A549 (cell line): ENCODE measurements around the gene STYXL1. TPM values are rescaled to one million over a fixed set of nuclear protein-coding genes. Genes with fewer than 3 reads are reported as not detected.
A peak's percentile ranks its signal among the peaks of the same experiment; 100 is the strongest.

Source experiments
- ATAC-seq, 2 experiments: fragments of 200-7000 bp in 1 of 2; fragments of >200 bp in 1 of 2; cut with Nextera tagmentation in 1 of 2; cut with Tn5 transposase in 1 of 2; 3 replicates each; pipeline versions ENCODE4 v1.8.0 to v1.9.1; 2018 to 2020; ENCODE audit warnings: mild to moderate bottlenecking in 1 of 2, moderate library complexity in 1 of 2
- CTCF ChIA-PET: fragments of 300-600 bp; sonication (Branson Sonifier 250); formaldehyde crosslinking; extraction: SDS; loops from one replicate; lab custom pipeline; 2021; ENCODE audit warnings: antibody characterized with exemption, inconsistent platforms; lab: Yijun Ruan, JAX
- POLR2A ChIA-PET: fragments of 350-600 bp; formaldehyde crosslinking; extraction: SDS; loops from one replicate; lab custom pipeline; 2021; ENCODE audit warnings: antibody characterized with exemption, inconsistent platforms; lab: Yijun Ruan, JAX
- DNase-seq, 2 experiments: peaks; one replicate each; pipeline versions ENCODE4 v3.0.0 to v3.0.0-alpha.2; 2011 to 2016; ENCODE audit warnings: low read depth in 1 of 2, low spot score in 1 of 2
- FAIRE-seq: peaks from 2 replicates; lab custom pipeline; 2011; peaks lifted over from hg19 to GRCh38; lab: Jason Lieb, UNC
- H3K27ac ChIP-seq, 2 experiments: fragments of >200 bp; sonication (Bioruptor Twin); formaldehyde crosslinking; 3 replicates each; pipeline ENCODE4 v1.5.1; 2016 to 2017
- H3K4me1 ChIP-seq: fragments of >200 bp; sonication (Bioruptor Twin); formaldehyde crosslinking; 3 replicates; pipeline ENCODE4 v1.6.1; 2016
- H3K4me2 ChIP-seq: fragments of >200 bp; sonication (Bioruptor Twin); formaldehyde crosslinking; 3 replicates; pipeline ENCODE4 v1.6.1; 2016
- H3K4me3 ChIP-seq: fragments of >200 bp; sonication (Bioruptor Twin); formaldehyde crosslinking; 3 replicates; pipeline ENCODE4 v1.5.1; 2016
- H3K9me3 ChIP-seq: fragments of >200 bp; sonication (Bioruptor Twin); formaldehyde crosslinking; 3 replicates; pipeline ENCODE4 v1.6.1; 2016
- BCL3 ChIP-seq: fragments of >200 bp; sonication (Bioruptor Twin); formaldehyde crosslinking; IDR thresholded peaks from 3 replicates; pipeline ENCODE4 v1.6.1; 2016
- CEBPB ChIP-seq, 2 experiments: fragments of >200 bp in 1 of 2; sonication (Bioruptor Twin) in 1 of 2; formaldehyde crosslinking in 1 of 2; IDR thresholded peaks; 2 replicates each; pipeline ENCODE4 v1.6.1; 2012 to 2016
- EHF ChIP-seq: fragments of 250-450 bp; sonication (Bioruptor Pico); IDR thresholded peaks from 2 replicates; pipeline ENCODE4 v1.5.0; 2020; ENCODE audit warnings: mild to moderate bottlenecking
- FOSB ChIP-seq: fragments of 250-450 bp; sonication (Bioruptor Pico); IDR thresholded peaks from 2 replicates; pipeline ENCODE4 v1.5.0; 2020; ENCODE audit warnings: mild to moderate bottlenecking, moderate library complexity
- FOXS1 ChIP-seq: fragments of 250-450 bp; sonication (Bioruptor Pico); IDR thresholded peaks from 2 replicates; pipeline ENCODE4 v1.5.0; 2020; ENCODE audit warnings: mild to moderate bottlenecking, moderate library complexity
- HOXB13 ChIP-seq: fragments of 250-450 bp; sonication (Bioruptor Pico); IDR thresholded peaks from 2 replicates; pipeline ENCODE4 v1.5.0; 2020; ENCODE audit warnings: low read depth, mild to moderate bottlenecking, moderate library complexity
- JUNB ChIP-seq: fragments of >200 bp; sonication (Bioruptor Twin); formaldehyde crosslinking; IDR thresholded peaks from 2 replicates; pipeline ENCODE4 v1.6.1; 2016
- MAZ ChIP-seq: fragments of 150-350 bp; IDR thresholded peaks from 2 replicates; pipeline ENCODE4 v1.6.1; 2014; ENCODE audit warnings: antibody characterized with exemption, low read depth, low read length, borderline replicate concordance
- NFE2L2 ChIP-seq: fragments of 150-350 bp; conservative IDR thresholded peaks from 2 replicates; pipeline ENCODE4 v1.6.1; 2014; ENCODE audit warnings: low read length
- NPAS2 ChIP-seq: fragments of 250-450 bp; sonication (Bioruptor Pico); IDR thresholded peaks from 2 replicates; pipeline ENCODE4 v1.8.0; 2022; ENCODE audit warnings: mild to moderate bottlenecking, moderate library complexity, borderline replicate concordance
- PHF8 ChIP-seq: fragments of 200-600 bp; sonication (generic); IDR thresholded peaks from 2 replicates; pipeline ENCODE4 v1.6.1; 2016; ENCODE audit warnings: low read depth, mild to moderate bottlenecking, antibody characterized with exemption, moderate library complexity, borderline replicate concordance
- POLR2AphosphoS2 ChIP-seq: conservative IDR thresholded peaks from 2 replicates; pipeline ENCODE4 v1.6.1; 2012; ENCODE audit warnings: low read length, improper control_type of control experiment, inconsistent platforms
- RAD21 ChIP-seq, 2 experiments: fragments of >200 bp in 1 of 2; sonication (Bioruptor Twin) in 1 of 2; formaldehyde crosslinking in 1 of 2; IDR thresholded peaks in 1 of 2; conservative IDR thresholded peaks in 1 of 2; 2 replicates in 1 of 2; 3 replicates in 1 of 2; pipeline ENCODE4 v1.6.1; 2012 to 2018; ENCODE audit warnings: inconsistent platforms in 1 of 2
- RARB ChIP-seq: fragments of 250-450 bp; sonication (Bioruptor Pico); IDR thresholded peaks from 2 replicates; pipeline ENCODE4 v1.8.0; 2021; ENCODE audit warnings: mild to moderate bottlenecking, moderate library complexity
- SREBF2 ChIP-seq: fragments of 450-650 bp; IDR thresholded peaks from 2 replicates; pipeline ENCODE4 v1.6.1; 2014; ENCODE audit warnings: mild to moderate bottlenecking, moderate library complexity
- ZC3H11A ChIP-seq: fragments of 450-650 bp; IDR thresholded peaks from 2 replicates; pipeline ENCODE4 v1.6.1; 2014; ENCODE audit warnings: antibody characterized with exemption, mild to moderate bottlenecking
- ZNF302 ChIP-seq: fragments of 250-450 bp; sonication (Bioruptor Pico); IDR thresholded peaks from 2 replicates; pipeline ENCODE4 v1.9.0; 2021; ENCODE audit warnings: inconsistent platforms, mild to moderate bottlenecking, moderate library complexity
- WGBS: methylation state at CpG from one replicate; pipeline ENCODE4 v1.1.6; 2017; ENCODE audit errors: missing lambda C conversion rate; 5-methylcytosine and 5-hydroxymethylcytosine counted together
- polyA plus RNA-seq, 4 experiments: library from polyadenylated mRNA; depleted of rRNA in 3 of 4; stranded (reverse); fragments of >200 nt; fragmentation: RNase III in 1 of 4; extraction: RNeasy Plus Mini Kit Qiagen cat#74134 plus additional on column Dnase treatment in 1 of 4; gene quantifications; 2 replicates in 3 of 4; 3 replicates in 1 of 4; pipeline ENCODE4 v1.2.3, GENCODE V29; 2011 to 2017
- TF ChIP-seq, protein P1 (sequence below): fragments of 250-450 bp; sonication (Bioruptor Pico); IDR thresholded peaks from 2 replicates; pipeline ENCODE4 v1.5.0; 2020; ENCODE audit warnings: low read depth, mild to moderate bottlenecking, moderate library complexity

Gene STYXL1
- polyA plus RNA-seq, 2 of the 4 experiments (the other 2 are of a cell fraction) = 36.0 to 76.8 TPM

DNA sequence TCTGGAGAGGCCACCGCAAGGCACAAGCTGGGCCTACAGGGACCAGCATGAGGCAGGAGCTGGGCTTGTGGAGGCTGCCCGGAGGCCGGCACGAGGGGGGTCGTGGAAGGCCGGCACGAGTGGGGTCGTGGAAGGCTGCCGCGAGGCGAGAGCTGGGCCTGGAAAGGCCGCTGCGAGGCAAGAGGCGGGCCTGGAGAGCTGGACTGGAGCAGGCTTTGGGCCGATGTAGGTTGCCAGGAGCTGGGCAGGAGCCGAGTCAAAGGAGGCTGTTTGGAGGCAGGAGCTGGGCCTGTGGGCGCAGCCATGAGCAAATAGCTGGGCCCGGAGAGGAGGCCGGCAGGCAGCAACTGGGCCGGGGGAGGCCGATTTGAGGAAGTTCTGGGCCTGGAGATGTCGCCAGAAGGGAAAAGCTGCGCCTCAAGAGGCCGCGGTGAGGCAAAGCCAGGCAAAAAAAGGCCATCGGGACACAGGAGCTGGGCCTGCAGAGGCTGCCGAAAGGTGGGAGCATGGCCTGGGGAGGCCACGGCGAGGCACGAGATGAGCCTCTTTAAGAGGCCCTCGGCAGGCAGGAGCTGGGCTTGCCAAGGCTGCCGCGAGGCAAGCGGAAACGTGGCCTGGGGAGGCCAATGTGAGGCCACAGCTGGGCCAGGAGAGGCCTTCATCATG lies 26.6 kb upstream of the STYXL1 start:
- no peak for ATAC-seq
- WGBS = 96% methylated on average over 34 of the region's 35 CpGs
- TF ChIP-seq, protein P1, sequence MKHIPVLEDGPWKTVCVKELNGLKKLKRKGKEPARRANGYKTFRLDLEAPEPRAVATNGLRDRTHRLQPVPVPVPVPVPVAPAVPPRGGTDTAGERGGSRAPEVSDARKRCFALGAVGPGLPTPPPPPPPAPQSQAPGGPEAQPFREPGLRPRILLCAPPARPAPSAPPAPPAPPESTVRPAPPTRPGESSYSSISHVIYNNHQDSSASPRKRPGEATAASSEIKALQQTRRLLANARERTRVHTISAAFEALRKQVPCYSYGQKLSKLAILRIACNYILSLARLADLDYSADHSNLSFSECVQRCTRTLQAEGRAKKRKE (CRISPR knock-in tag) = no peak
- no peak for TF ChIP-seq JUNB
- TF ChIP-seq NPAS2 (CRISPR knock-in tag) = no peak
- no peak for TF ChIP-seq SREBF2
- no peak for TF ChIP-seq HOXB13 (CRISPR knock-in tag)
- TF ChIP-seq FOXS1 (CRISPR knock-in tag) = no peak
- no peak for TF ChIP-seq FOSB (CRISPR knock-in tag)
- TF ChIP-seq RARB (CRISPR knock-in tag) = no peak
- no peak for TF ChIP-seq MAZ
- no peak for TF ChIP-seq PHF8
- no peak for TF ChIP-seq ZNF302 (CRISPR knock-in tag)
- TF ChIP-seq POLR2AphosphoS2 = no peak
- no peak for TF ChIP-seq NFE2L2
- no peak for TF ChIP-seq EHF
- TF ChIP-seq BCL3 = no peak
- TF ChIP-seq CEBPB (IDR thresholded peaks at IDR 0.05) = no peak
- TF ChIP-seq RAD21 (conservative IDR thresholded peaks at IDR 0.05 in 1 of 2, IDR thresholded peaks at IDR 0.05 in 1 of 2) = no peak
- H3K4me2 ChIP-seq = no peak overlapping the region
- DNase-seq = no peak
- H3K27ac ChIP-seq = peak overlapping the region in 1 of 2 experiments; percentile 71; a peak in 2 of 6 replicates
- ChIA-PET POLR2A (no interaction called here), CTCF (interaction anchor here (0.7 to 10.8 kb wide), 5 partner anchors 8 to 57 kb away, joined by 3 to 151 read pairs (median 4); no protein-coding TSS in a partner anchor)
- FAIRE-seq = no peak
- no peak overlapping the region for H3K4me3 ChIP-seq
- peaks cover 30% of the 10 kb centered on the region for H3K4me1 ChIP-seq
- 0 out of 3 replicates have a peak, but pooled peaks cover 7% of the 10 kb centered on the region for H3K9me3 ChIP-seq

DNA sequence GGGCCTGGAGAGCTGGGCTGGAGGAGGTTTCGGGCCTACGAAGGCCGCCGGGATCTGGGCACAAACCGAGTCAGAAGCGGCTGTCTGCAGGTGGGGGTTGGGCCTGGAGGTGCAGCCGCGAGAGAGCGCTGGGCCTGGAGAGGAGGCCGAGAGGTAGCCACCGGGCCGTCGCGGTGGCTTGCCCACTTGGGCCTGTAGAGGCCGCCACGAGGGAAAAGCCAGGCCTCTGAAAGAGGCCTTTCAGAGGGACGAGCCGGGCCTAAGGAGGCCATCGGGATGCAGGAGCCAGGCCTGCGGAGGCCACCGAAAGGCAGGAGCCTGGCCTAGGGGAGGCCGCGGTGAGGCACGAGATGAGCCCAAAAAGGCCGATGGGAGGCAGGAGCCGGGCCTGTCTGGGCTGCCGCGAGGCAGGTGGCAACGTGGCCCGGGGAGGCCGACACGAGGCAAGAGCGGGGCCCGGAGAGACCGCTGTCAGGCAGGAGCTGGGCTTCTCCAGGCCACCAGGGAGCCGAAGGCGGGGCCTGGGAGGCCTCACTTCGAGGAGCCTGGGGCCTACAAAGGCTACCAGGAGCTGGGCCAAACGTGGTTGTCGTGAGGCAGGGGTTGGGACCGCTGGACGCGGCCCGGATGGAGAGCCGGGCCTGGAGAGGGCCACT lies 25.7 kb upstream of the STYXL1 start:
- Histone ChIP-seq H3K4me1 (peaks cover 39% of the 10 kb centered on the region), H3K9me3 (0 out of 3 replicates have a peak, but pooled peaks cover 7% of the 10 kb centered on the region), H3K4me2 (no peak overlapping the region), H3K27ac (peak overlapping the region in 1 of 2 experiments; percentile 71; a peak in 3 of 6 replicates), H3K4me3 (no peak overlapping the region)
- 92% methylated on average over 45 of the region's 45 CpGs for WGBS
- no peak for DNase-seq
- ChIA-PET CTCF (interaction anchor here (0.9 to 10.8 kb wide), 4 partner anchors 8 to 58 kb away, joined by 3 to 151 read pairs (median 5); no protein-coding TSS in a partner anchor), POLR2A (no interaction called here)
- peak in 1 of 2 experiments; percentile 8; a peak in 1 of 6 replicates for ATAC-seq
- no peak for FAIRE-seq
- TF ChIP-seq ZC3H11A = no peak
- TF ChIP-seq RAD21 (conservative IDR thresholded peaks at IDR 0.05 in 1 of 2, IDR thresholded peaks at IDR 0.05 in 1 of 2) = 0 out of 5 replicates have a peak, but pooled peaks of 1 of the 2 experiments have one; percentile 2
